CD14-positive monocyte (primary cell): ENCODE data around the gene MSS51. TPM values are rescaled to one million over a fixed set of nuclear protein-coding genes. Genes with fewer than 3 reads are reported as not detected.

ENCODE experiments used
- DNase-seq, 3 donors: peaks; one replicate each; pipeline ENCODE4 v3.0.0-alpha.2; 2011 to 2022
- H2AFZ ChIP-seq: 2 replicates; pipeline ENCODE4 v1.6.0; 2012; ENCODE audit warnings: mild to moderate bottlenecking, low read depth, low read length, inconsistent platforms; ENCODE audit not compliant: insufficient read depth, poor library complexity, severe bottlenecking
- H3K27ac ChIP-seq, 2 donors: 1 replicate in 1 of 2; 2 replicates in 1 of 2; pipeline ENCODE4 v1.5.1; 2012 to 2013; ENCODE audit warnings: low read length in 2 of 2, control low read depth in 1 of 2, inconsistent platforms in 1 of 2, low read depth in 1 of 2, mild to moderate bottlenecking in 1 of 2
- H3K27me3 ChIP-seq, 2 donors: one replicate each; pipeline versions ENCODE4 v1.6.0 to v1.6.1; 2011 to 2013; ENCODE audit warnings: low read length in 2 of 2; ENCODE audit not compliant: control insufficient read depth in 2 of 2, insufficient read depth in 2 of 2
- H3K36me3 ChIP-seq, 2 donors: replicated peaks in 1 of 2; 1 replicate in 1 of 2; 2 replicates in 1 of 2; pipeline versions ENCODE4 v1.5.1 to v1.6.1; 2012 to 2013; ENCODE audit warnings: low read length in 2 of 2, control low read depth in 1 of 2, inconsistent platforms in 1 of 2, mild to moderate bottlenecking in 1 of 2; ENCODE audit not compliant: insufficient read depth in 2 of 2, control insufficient read depth in 1 of 2
- H3K4me1 ChIP-seq, 2 donors: 1 replicate in 1 of 2; 2 replicates in 1 of 2; pipeline versions ENCODE4 v1.5.1 to v1.6.1; 2012 to 2013; ENCODE audit warnings: low read length in 2 of 2, control low read depth in 1 of 2, inconsistent platforms in 1 of 2, mild to moderate bottlenecking in 1 of 2, moderate library complexity in 1 of 2; ENCODE audit not compliant: insufficient read depth in 2 of 2, control insufficient read depth in 1 of 2
- H3K4me2 ChIP-seq: replicated peaks from 2 replicates; pipeline ENCODE3; 2012; ENCODE audit warnings: low read length, moderate library complexity, mild to moderate bottlenecking; ENCODE audit not compliant: poor library complexity, severe bottlenecking; ENCODE audit errors: extremely low read depth
- H3K4me3 ChIP-seq, 3 experiments: fragments of 200-600 bp in 1 of 3; sonication (generic) in 1 of 3; replicated peaks in 1 of 3; 1 replicate in 2 of 3; 2 replicates in 1 of 3; pipeline ENCODE4 v1.5.1; 2011 to 2013; ENCODE audit warnings: low read length in 3 of 3, mild to moderate bottlenecking in 3 of 3, control low read depth in 2 of 3, low read depth in 2 of 3, inconsistent platforms in 1 of 3, moderate library complexity in 1 of 3
- H3K79me2 ChIP-seq: 2 replicates; pipeline ENCODE4 v1.6.0; 2012; ENCODE audit warnings: mild to moderate bottlenecking, control low read depth, inconsistent platforms, low read length, moderate library complexity; ENCODE audit not compliant: insufficient read depth
- H3K9ac ChIP-seq: 2 replicates; pipeline ENCODE4 v1.6.0; 2017; ENCODE audit warnings: low read length, mild to moderate bottlenecking; ENCODE audit not compliant: insufficient read depth, poor library complexity, severe bottlenecking
- H3K9me3 ChIP-seq, 2 donors: replicated peaks in 1 of 2; 1 replicate in 1 of 2; 2 replicates in 1 of 2; pipeline versions ENCODE4 v1.5.1 to v1.6.1; 2012 to 2013; ENCODE audit warnings: low read length in 2 of 2, control low read depth in 1 of 2; ENCODE audit not compliant: control insufficient read depth in 1 of 2, insufficient read depth in 1 of 2
- H4K20me1 ChIP-seq: 2 replicates; pipeline ENCODE4 v1.6.0; 2012; ENCODE audit warnings: mild to moderate bottlenecking, low read length, control low read depth, moderate library complexity; ENCODE audit not compliant: insufficient read depth
- H3K27ac Mint-ChIP-seq, 7 donors: one replicate each; pipeline ENCODE4 v1.8.0; 2020; ENCODE audit warnings: mild to moderate bottlenecking in 7 of 7, mixed read lengths in 7 of 7, moderate library complexity in 6 of 7, inconsistent platforms in 2 of 7
- H3K27me3 Mint-ChIP-seq, 3 donors: one replicate each; pipeline ENCODE4 v1.8.0; 2021 to 2022; ENCODE audit warnings: low read depth in 3 of 3, mild to moderate bottlenecking in 3 of 3, mixed read lengths in 3 of 3, moderate library complexity in 3 of 3, inconsistent platforms in 1 of 3
- H3K36me3 Mint-ChIP-seq, 2 donors: one replicate each; pipeline ENCODE4 v1.8.0; 2020; ENCODE audit warnings: mixed read lengths in 2 of 2, inconsistent platforms in 1 of 2, mild to moderate bottlenecking in 1 of 2
- H3K4me1 Mint-ChIP-seq: one replicate; pipeline ENCODE4 v1.8.0; 2020; ENCODE audit warnings: mild to moderate bottlenecking, mixed read lengths
- H3K4me3 Mint-ChIP-seq, 2 donors: one replicate each; pipeline ENCODE4 v1.8.0; 2020; ENCODE audit warnings: mild to moderate bottlenecking in 2 of 2, mixed read lengths in 2 of 2, moderate library complexity in 1 of 2
- H3K9me3 Mint-ChIP-seq, 7 donors: one replicate each; pipeline ENCODE4 v1.8.0; 2020 to 2022; ENCODE audit warnings: mixed read lengths in 7 of 7, mild to moderate bottlenecking in 6 of 7, moderate library complexity in 6 of 7, inconsistent platforms in 2 of 7
- WGBS: methylation state at CpG from one replicate; pipeline ENCODE4 v1.1.5; 2013; ENCODE audit warnings: missing lambda C conversion rate; ENCODE audit not compliant: insufficient coverage; 5-methylcytosine and 5-hydroxymethylcytosine counted together
- intact Hi-C, 2 donors: fragments of 100-400 bp; cut with micrococcal nuclease; formaldehyde crosslinking; loops; one replicate each; pipeline versions ENCODE4 v1.15.0 to v1.15.1; 2023
- polyA plus RNA-seq, 3 donors: library from polyadenylated mRNA; depleted of rRNA in 1 of 3; unstranded in 2 of 3; stranded (reverse) in 1 of 3; fragments of 300-500 nt in 2 of 3; fragments of >200 nt in 1 of 3; fragmentation: Illumina TruSeq in 2 of 3; gene quantifications; 1 replicate in 2 of 3; 2 replicates in 1 of 3; pipeline ENCODE4 v1.2.3, GENCODE V29; 2012 to 2021
- TF ChIP-seq, protein P1 (sequence below): fragments of 200-600 bp; IDR thresholded peaks from one replicate; pipeline ENCODE4 v1.8.0; 2022; ENCODE audit warnings: antibody characterized with exemption, mild to moderate bottlenecking

Gene MSS51
- polyA plus RNA-seq, 3 donors: 4.9 TPM; not detected in 2

GRCh38 chr10:73478636-73479035, 45.3 kb upstream of the MSS51 start:
- Histone ChIP-seq H3K79me2 (peaks cover 31% of the 10 kb centered on the region), H2AFZ (no peak overlapping the region), H3K4me2 (no peak overlapping the region), H3K4me1 (no peaks in the 10 kb centered on the region), H3K36me3 (peaks cover 57 to 66% of the 10 kb centered on the region in 2 donors), H3K27me3 (no peaks in the 10 kb centered on the region), H3K9ac (no peak overlapping the region), H3K9me3 (no peaks in the 10 kb centered on the region), H3K4me3 (no peak overlapping the region), H4K20me1 (peaks cover 6% of the 10 kb centered on the region), H3K27ac (no peak overlapping the region)
- DNase-seq: no peak
- no CpG with 5 or more reads among the region's 3 CpGs for WGBS
- Mint-ChIP-seq H3K36me3 (peaks cover 49 to 76% of the 10 kb centered on the region in 2 donors), H3K27ac (no peak overlapping the region), H3K9me3 (peaks cover 0 to 2% (median 0%) of the 10 kb centered on the region in 7 donors), H3K4me1 (no peaks in the 10 kb centered on the region), H3K27me3 (no peaks in the 10 kb centered on the region), H3K4me3 (no peak overlapping the region)
- intact Hi-C loops: no loop called here
- TF ChIP-seq, protein P1, sequence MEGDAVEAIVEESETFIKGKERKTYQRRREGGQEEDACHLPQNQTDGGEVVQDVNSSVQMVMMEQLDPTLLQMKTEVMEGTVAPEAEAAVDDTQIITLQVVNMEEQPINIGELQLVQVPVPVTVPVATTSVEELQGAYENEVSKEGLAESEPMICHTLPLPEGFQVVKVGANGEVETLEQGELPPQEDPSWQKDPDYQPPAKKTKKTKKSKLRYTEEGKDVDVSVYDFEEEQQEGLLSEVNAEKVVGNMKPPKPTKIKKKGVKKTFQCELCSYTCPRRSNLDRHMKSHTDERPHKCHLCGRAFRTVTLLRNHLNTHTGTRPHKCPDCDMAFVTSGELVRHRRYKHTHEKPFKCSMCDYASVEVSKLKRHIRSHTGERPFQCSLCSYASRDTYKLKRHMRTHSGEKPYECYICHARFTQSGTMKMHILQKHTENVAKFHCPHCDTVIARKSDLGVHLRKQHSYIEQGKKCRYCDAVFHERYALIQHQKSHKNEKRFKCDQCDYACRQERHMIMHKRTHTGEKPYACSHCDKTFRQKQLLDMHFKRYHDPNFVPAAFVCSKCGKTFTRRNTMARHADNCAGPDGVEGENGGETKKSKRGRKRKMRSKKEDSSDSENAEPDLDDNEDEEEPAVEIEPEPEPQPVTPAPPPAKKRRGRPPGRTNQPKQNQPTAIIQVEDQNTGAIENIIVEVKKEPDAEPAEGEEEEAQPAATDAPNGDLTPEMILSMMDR: no peak

DNA sequence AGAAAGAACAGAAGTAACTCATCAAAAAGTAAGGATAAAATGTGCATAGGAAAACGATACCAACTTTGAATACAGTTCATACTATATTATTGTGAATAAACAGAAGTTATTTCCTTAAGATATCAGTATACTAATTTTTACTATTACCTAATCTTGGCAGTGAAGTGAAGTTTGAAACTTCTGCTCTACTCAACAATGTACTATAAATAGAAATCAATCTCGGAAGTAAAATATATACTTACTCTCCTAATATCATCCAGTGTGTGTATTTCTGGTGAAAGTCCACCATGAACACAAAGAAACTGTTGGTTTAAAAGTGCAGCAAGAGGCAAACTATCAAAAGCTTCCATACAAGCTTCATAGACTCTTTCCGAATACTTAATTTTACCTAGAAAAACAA, 37.9 kb upstream of the MSS51 start:
- Histone ChIP-seq H3K36me3 (peaks cover 89 to 97% of the 10 kb centered on the region in 2 donors), H3K9me3 (no peaks in the 10 kb centered on the region), H4K20me1 (no peaks in the 10 kb centered on the region), H3K4me2 (no peak overlapping the region), H3K27ac (no peak overlapping the region), H3K4me3 (no peak overlapping the region), H3K9ac (no peak overlapping the region), H3K27me3 (no peaks in the 10 kb centered on the region), H3K4me1 (no peaks in the 10 kb centered on the region), H2AFZ (no peak overlapping the region), H3K79me2 (no peaks in the 10 kb centered on the region)
- peaks cover 74 to 87% of the 10 kb centered on the region in 2 donors for H3K36me3 Mint-ChIP-seq
- no peaks in the 10 kb centered on the region for H3K27me3 Mint-ChIP-seq
- no peaks in the 10 kb centered on the region for H3K9me3 Mint-ChIP-seq
- peaks cover 2% of the 10 kb centered on the region for H3K4me1 Mint-ChIP-seq
- TF ChIP-seq, protein P1: no peak
- intact Hi-C loops: no loop called here
- no peak overlapping the region for H3K27ac Mint-ChIP-seq
- no peak overlapping the region for H3K4me3 Mint-ChIP-seq
- DNase-seq: no peak
- no CpG with 5 or more reads among the region's 3 CpGs for WGBS
